Ovary (tissue), 9 donors: ENCODE measurements around the gene COL23A1. TPM values are rescaled to one million over a fixed set of nuclear protein-coding genes. Genes with fewer than 3 reads are reported as not detected.

Experiments used
- DNase-seq, 5 donors: peaks; one replicate each; pipeline ENCODE4 v3.0.0-alpha.2; 2019 to 2020
- H3K27ac ChIP-seq, 2 donors: fragments of 200-600 bp; one replicate each; pipeline versions ENCODE4 v1.5.1 to v1.8.0; 2019 to 2022
- H3K27me3 ChIP-seq: fragments of 200-600 bp; one replicate; pipeline ENCODE4 v1.8.0; 2022
- H3K36me3 ChIP-seq: fragments of 200-600 bp; sonication (generic); one replicate; pipeline ENCODE4 v1.5.1; 2019
- H3K4me1 ChIP-seq: one replicate; pipeline ENCODE4 v1.8.1; 2013; ENCODE audit warnings: mild to moderate bottlenecking, moderate library complexity; ENCODE audit not compliant: insufficient read depth
- H3K4me3 ChIP-seq: fragments of 200-600 bp; sonication (generic); one replicate; pipeline ENCODE4 v1.5.1; 2017
- H3K9me3 ChIP-seq, 2 donors: fragments of 200-600 bp in 1 of 2; sonication (generic) in 1 of 2; one replicate each; pipeline versions ENCODE4 v1.5.1 to v1.8.1; 2013 to 2019; ENCODE audit warnings: mild to moderate bottlenecking in 1 of 2, moderate library complexity in 1 of 2
- CTCF ChIP-seq, 3 donors: fragments of 450-650 bp in 2 of 3; fragments of 200-600 bp in 1 of 3; IDR thresholded peaks; one replicate each; pipeline versions ENCODE4 v1.5.1 to v1.8.0; 2016 to 2022; ENCODE audit warnings: antibody characterized with exemption in 3 of 3, mild to moderate bottlenecking in 1 of 3
- EP300 ChIP-seq: sonication (generic); formaldehyde crosslinking; IDR thresholded peaks from one replicate; pipeline ENCODE4 v1.6.1; 2017; ENCODE audit warnings: antibody characterized with exemption
- POLR2A ChIP-seq: fragments of 450-650 bp; IDR thresholded peaks from one replicate; pipeline ENCODE4 v1.6.1; 2017; ENCODE audit warnings: antibody characterized with exemption, mild to moderate bottlenecking, moderate library complexity
- WGBS, 3 donors: extraction: QIAGEN DNeasy Blood & Tissue Kit in 1 of 3; methylation state at CpG; one replicate each; pipeline versions ENCODE4 v1.1.5 to v1.1.7; 2013 to 2017; 5-methylcytosine and 5-hydroxymethylcytosine counted together
- intact Hi-C, 4 donors: fragments of 100-400 bp; cut with DNase I; formaldehyde crosslinking; loops; one replicate each; pipeline versions ENCODE4 v1.11.0 to v1.15.1; 2022 to 2023
- polyA plus RNA-seq, 2 donors: library from polyadenylated mRNA; stranded (reverse); fragments of 200-250 nt in 1 of 2; fragments of 350-450 nt in 1 of 2; fragmentation: Illumina TruSeq in 1 of 2; extraction: RNeasy Lipid Tissue Mini Kit (QIAGEN cat#74804) in 1 of 2; gene quantifications; one replicate each; pipeline ENCODE4 v1.2.3, GENCODE V29; 2013 to 2014
- total RNA-seq, 7 donors: library from RNA; depleted of rRNA in 2 of 7; stranded (reverse); fragments of >200 nt in 2 of 7; fragmentation: NEBNext Ultra II Directional in 3 of 7; extraction: Animal tissue kit (Norgen Biotek cat#: 25700) in 3 of 7; gene quantifications; one replicate each; pipeline versions ENCODE4 v1.1.0 to v1.2.4, GENCODE V29; 2016 to 2023
- donor health status: DM: no; HTN: no; CAD: no; lungs with moderate emphysema.
- donor health status: DM: no; HTN: no; CAD: no.
- donor health status: Bipolar disorder and iron deficiency.
- donor health status: DM: yes; HTN: yes; CAD: no.
- donor health status: DM: no; HTN: no; CAD: no.
- donor health status: DM: yes; HTN: yes; CAD: no.

Gene COL23A1
- total and polyA plus RNA-seq, 9 donors, result 0.13 to 0.92 (median 0.39) TPM; not detected in 1

GRCh38 chr5:178383919-178384815 is 206.0 kb downstream of the COL23A1 start:
- Histone ChIP-seq H3K27me3 (no peaks in the 10 kb centered on the region), H3K9me3 (no peaks in the 10 kb centered on the region), H3K36me3 (no peaks in the 10 kb centered on the region), H3K4me1 (no peaks in the 10 kb centered on the region), H3K4me3 (no peak overlapping the region), H3K27ac (no peak overlapping the region)
- 25 to 64% (median 48%) methylated on average over 41 to 42 of the region's 42 CpGs for WGBS, 3 donors
- TF ChIP-seq EP300 (no peak), POLR2A (no peak), CTCF (IDR thresholded peaks at IDR 0.05) (no peak)
- intact Hi-C loops, result no loop called here
- peak in 1 of 5 donors; percentile 50 for DNase-seq

GRCh38 chr5:178383301-178383918 is 206.8 kb downstream of the COL23A1 start:
- intact Hi-C loops, result no loop called here
- H3K27ac ChIP-seq, result no peak overlapping the region
- H3K4me3 ChIP-seq, result no peak overlapping the region
- H3K27me3 ChIP-seq, result no peaks in the 10 kb centered on the region
- no peaks in the 10 kb centered on the region for H3K4me1 ChIP-seq
- no peak for TF ChIP-seq CTCF (IDR thresholded peaks at IDR 0.05)
- TF ChIP-seq EP300, result no peak
- no peak for TF ChIP-seq POLR2A
- DNase-seq, result peak in 1 of 5 donors; percentile 15
- 94 to 96% (median 95%) methylated on average over 13 of the region's 13 CpGs for WGBS, 3 donors
- H3K9me3 ChIP-seq, result no peaks in the 10 kb centered on the region
- H3K36me3 ChIP-seq, result no peaks in the 10 kb centered on the region

GRCh38 chr5:178382754-178383164 is 207.4 kb downstream of the COL23A1 start:
- Histone ChIP-seq H3K4me3 (no peak overlapping the region), H3K4me1 (no peaks in the 10 kb centered on the region), H3K9me3 (no peaks in the 10 kb centered on the region), H3K36me3 (no peaks in the 10 kb centered on the region), H3K27ac (no peak overlapping the region), H3K27me3 (no peaks in the 10 kb centered on the region)
- intact Hi-C loops, result no loop called here
- peak in 1 of 5 donors; percentile 25 for DNase-seq
- 71 to 92% (median 72%) methylated on average over 8 of the region's 8 CpGs for WGBS, 3 donors
- TF ChIP-seq CTCF (IDR thresholded peaks at IDR 0.05), result no peak
- no peak for TF ChIP-seq POLR2A
- TF ChIP-seq EP300, result no peak

- DNase-seq, result peak in 1 of 5 donors; percentile 15
- H3K36me3 ChIP-seq, result no peaks in the 10 kb centered on the region
- H3K27me3 ChIP-seq, result no peaks in the 10 kb centered on the region
- intact Hi-C loops, result no loop called here
- 88 to 93% (median 92%) methylated on average over 17 of the region's 17 CpGs for WGBS, 3 donors
- H3K9me3 ChIP-seq, result no peaks in the 10 kb centered on the region
- H3K27ac ChIP-seq, result no peak overlapping the region
- H3K4me1 ChIP-seq, result no peaks in the 10 kb centered on the region
- H3K4me3 ChIP-seq, result no peak overlapping the region
- TF ChIP-seq POLR2A (no peak), EP300 (no peak), CTCF (IDR thresholded peaks at IDR 0.05) (no peak)
Observed at GRCh38 chr5:178381921-178382695, 208.1 kb downstream of the COL23A1 start.
